Stimulated activated CD4-positive, alpha-beta T cell treated with anti-CD3 and anti-CD28 coated beads, TNF-alpha, amount 100 ng/mL, for 24 hours (primary cell): Measurements from ENCODE around the gene FGF8.

Experiments used
- DNase-seq, 3 experiments: peaks; one replicate each; pipeline ENCODE4 v3.0.0-alpha.2; 2020; ENCODE audit warnings: low read depth in 3 of 3

The FGF8 gene

DNA sequence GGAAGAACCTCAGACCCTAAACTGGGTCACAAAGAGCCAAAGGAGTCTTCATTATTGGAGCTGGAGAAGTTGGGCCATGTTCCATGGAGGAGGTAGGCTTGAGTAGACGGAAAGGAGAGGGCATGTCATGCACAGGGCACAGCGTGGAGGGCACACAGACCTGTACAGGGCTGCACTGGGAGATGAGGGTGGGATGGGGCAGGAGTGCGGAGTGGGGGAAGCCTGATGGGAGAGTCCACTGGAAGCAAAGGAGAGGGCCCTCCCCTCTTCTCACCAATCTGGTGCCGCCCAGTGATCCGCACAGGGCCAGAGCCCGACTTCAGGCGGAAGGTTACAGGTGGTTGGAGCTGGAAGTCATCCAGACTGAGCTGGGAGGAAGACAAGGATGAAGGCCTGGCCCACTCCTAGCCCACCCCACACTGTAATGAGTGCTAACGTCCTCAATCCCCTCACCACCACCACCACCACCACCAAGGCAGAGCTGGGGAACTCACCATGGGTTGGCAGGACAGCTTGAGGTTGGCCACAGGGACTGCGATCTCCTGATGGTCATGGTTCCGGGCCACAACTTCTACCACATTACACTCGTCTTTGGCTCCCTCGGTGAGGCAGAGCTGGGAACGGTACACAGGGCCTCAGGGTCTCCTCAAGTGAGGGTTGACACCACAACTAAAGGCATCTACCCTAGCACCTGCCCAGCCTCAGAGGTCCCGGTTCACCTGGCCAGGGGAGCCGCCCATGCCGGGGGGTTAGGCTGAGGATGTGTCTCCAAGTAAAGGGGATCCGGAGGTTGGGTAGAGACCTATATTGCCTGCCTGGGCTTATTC, 6.3 kb upstream of the FGF8 start:
- no peak for DNase-seq

DNA sequence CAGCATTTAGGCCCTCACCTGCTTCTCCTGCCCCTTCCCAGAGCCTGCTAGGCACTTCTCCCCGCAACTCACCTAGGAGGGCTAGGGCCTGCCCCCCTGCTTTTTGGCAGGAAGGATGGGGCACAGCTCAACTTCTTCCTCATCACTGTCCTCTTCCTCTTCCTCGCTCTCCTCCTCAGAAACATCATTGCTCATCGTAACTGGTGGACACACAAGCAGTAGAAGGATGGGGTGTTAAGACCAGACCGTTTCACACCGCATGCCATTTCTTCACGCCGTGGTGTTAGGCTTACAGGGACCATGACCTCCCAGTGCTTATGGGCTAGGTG, 5.7 kb upstream of the FGF8 start:
- DNase-seq: no peak

DNA sequence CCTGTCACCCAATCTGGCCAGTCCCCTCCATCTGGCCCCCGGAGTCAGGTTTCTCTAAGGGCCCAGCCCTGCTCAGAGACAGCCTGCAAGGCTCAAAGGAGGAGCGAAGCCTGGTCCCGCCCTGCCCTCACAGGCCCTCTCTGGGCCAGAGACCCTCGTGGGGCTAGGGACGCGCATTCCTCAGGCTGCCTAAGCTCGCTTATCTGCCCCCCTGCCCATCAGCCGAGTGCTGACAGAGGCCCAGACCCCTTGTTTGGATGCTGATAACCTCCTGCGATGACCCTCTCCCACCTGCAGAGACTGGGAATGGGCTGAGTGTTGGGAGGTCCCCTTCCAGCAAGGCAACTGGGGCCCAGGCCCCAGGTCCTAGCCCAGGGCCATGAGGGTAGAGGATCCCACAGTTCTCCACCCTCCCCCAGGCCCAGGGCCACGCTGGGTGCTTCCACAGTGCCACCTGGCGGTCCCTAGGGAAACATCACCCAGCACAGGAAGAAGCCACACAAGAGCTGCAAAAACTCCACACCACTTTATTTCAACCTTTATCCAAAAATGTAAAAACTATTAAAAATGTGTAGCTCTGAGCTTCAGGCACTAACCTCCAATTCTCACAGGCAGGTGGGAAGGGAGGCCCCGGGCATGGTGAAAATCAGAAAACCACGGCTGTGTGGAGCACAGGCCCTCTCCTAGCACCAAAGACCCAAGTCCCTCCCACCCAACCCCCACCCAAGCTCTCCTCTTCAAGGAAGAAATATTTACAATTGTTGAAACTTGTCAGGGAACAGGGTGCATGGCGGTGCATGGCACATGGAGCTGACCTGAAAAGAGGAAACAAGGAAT, 5.1 kb upstream of the FGF8 start:
- peak; percentile 48 to 69 (median 49) for DNase-seq

DNA sequence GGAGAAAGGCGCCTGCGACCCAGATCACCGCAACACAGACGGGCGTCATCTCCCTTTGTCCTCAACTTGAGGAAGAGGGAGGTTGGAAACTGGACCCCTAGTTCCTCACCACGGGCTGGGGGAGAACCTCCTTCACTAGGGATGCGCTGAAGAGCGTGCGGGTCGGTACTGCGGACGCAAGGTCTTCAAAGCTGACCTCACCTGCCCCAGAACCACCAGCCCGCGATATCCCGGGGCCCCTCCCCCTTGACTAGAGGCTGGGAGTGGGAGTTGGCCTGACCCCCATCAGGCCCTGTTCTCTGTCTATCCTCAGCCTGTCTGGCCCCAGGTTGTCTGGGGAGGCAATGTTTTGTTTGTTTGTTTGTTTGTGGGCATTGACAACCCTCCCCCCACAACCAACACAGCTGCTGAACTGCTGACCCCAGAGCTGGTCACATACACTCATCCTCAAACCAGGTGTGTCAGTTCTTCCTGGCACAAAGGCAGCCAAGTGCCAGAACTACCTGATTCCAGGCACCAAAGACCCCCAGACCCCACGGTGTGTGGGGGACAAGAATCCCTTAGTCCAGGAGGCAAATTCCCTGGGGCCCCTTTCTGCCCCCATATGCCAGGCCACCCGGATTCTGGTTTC, 4.4 kb upstream of the FGF8 start:
- no peak for DNase-seq

DNA sequence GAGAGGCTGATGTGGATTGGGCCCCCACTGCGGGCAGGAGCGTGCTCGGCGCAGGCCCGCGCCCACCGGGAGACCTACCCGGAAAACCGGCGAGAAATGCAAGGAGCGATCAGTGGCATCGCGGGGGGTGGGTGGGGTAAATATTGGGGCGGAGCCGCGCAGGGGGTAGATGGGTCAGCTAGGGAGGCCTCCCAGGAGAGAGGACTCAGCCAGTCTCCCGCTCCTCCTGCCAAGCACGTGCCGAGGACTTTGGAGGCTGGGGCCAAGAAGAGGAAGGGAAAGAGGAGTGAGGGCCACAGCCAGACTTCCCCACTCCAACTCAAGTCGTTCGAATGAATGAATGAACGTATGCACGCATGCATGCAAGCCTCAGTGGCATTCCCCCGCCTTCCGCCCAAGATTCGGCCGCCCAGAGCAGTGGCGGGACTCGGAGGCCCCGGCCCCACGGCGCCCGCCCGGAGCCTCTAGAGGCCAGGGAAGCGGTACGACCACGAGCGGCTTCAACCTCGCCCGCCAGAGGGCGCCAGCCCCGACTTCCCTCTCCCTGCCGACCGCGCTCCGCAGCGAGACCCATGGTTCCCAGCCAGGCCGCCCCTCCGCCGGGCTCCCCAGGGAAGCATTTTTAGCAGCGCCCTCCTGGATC, 3.8 kb upstream of the FGF8 start:
- DNase-seq: peak; percentile 58 to 87 (median 74)

DNA sequence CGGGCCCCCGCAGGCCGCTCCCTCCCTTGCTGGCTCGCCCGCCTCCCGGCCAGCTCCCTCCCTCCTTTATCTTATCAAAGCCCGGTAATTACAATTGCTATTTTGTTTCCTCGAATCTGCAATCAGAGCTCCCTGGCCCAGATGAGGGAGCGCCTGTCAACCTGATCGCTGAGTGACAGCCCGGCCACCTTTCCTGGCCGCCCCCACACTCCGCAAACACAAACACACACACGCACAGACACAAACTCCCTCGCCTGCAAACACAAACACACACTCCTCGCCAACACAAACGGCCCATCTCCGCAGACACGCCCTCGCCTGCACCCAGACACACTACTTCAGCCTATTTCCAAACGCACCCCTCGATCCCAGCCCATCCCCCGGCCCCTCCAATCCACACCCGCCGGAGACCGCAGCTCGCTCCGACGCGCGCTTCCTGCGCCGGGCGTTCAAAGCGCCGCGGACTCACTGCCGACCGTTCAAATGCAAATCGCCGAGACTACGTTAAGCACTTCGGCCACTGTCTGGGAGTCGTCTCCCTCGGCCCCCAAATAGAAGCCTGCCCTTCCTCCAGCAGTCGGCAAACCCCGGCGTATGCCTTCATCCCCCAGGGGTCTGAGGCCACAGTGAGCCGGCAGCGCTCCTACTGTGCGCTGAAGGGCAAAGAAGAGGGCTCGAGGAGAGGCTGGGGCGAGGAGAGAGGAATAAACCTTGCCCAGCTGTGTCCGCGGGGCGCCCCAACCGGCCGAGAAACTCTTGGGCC, 3.0 kb upstream of the FGF8 start:
- DNase-seq: no peak

DNA sequence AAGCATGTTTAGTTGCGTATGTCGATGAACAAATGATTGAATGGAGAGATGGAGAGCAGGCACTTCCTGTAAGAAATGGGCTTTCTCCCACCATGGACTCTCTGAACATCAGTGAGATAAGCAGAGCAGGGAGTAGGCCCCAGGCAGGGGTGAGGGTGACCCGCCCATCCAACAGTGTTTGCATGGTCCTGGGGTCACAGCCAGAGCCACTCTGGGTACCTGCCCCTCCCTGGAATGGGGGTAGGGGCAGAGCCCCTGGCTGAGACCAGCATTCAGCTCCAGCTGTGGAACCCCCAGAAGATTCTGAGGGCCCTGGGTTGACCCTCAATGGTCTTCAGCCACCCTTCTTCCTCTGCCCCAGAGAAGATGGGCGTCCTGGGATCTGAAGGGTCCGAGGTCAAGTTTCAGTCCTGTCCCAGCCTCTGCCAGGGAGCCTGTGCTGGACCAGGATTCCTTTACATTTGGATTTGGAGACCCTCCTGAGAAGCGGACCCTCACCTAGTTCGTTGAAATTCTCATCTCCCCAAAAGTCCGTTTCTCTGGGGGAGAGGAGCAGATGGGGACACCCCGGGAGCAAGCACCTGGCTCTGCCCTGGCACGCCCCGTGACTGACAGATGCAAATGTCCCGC, 2.4 kb upstream of the FGF8 start:
- DNase-seq: no peak

DNA sequence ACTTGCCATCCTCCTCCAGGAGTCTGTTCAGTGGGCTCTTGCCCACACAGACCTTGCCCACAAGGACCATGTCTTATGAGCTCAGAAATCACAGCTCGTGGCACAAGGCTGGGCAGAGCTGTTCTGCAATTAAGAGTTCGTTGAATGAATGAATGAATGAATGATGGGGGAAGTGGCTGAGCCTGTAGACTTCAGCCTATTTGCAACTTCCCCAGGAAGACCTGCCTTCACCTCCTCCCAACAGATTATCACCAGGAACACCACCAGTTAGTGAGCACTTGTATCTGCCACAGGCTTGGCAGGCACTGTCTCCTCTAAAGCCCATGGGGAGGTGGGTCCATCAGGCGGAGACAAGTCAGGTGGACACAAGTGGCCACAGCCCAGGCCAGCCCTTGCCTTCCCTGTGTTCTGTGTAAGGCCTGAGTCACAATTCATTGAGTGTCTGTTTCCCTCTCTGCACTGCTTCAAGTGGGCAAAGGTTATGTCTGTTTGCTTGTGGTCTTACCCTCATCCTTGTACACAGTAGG, 1.8 kb upstream of the FGF8 start:
- no peak for DNase-seq

DNA sequence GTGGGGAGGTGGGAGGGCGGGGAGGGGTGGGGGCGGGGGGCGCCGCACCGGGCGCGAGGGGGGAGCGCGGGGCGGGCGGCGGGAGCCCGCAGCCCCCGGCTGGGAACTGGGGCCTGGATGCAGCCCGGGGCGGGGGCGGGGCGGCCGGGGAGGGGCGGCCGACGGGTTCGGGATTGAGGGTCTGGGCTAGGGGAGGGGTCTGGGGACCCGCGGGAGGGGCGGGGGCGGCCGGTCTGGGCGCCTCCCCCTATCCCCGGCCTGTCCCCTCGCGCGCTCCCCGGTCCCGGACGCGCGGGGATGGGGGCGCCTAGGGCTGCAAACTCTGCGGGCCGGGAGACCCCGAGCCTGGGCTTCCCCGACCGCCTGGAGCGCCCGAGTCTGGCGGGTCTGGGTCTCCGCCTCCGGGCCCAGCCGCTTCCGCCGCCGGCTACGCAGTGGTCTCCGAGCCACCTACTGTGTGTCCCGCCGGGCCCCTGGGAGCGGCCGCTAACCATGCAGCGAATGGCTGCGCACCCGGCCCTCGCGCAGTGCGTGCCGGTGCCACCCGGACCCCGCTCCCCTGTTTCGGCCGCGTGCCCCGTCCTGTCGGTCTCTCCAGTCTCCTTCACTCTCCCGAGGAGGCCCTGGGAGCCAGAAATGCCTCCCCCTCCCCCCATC, 375 bp upstream of the FGF8 start:
- DNase-seq: no peak

DNA sequence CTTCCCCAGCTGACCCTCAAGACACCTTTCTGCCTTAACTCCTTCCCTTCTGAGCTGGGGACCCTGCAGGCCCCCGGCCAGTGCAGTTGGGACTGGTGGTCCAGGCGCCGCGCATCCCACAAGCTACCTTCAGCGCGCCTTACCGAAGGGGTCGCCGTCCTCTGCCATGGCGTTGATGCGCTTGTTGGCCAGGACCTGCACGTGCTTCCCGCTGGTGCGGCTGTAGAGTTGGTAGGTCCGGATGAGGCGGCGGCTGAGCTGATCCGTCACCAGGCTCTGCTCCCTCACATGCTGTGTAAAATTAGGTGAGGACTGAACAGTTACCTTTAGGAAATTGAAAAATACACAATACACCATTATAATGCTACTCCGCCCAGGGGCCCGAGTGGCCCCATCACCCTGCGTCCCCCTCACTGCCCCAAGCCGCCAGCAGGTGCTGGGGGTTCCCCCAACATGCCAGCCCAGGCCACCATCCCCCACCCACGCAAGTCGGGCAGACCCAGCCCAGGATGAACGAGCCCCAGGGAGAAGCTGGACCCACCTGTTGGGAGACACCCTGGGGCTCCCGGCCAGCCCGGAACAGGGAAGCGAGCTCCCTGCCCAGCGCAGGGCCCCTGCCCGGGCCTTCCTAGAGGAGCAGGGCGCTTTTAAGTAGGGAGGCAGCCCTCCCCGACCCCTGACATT, 1.2 kb downstream of the FGF8 start:
- no peak for DNase-seq

DNA sequence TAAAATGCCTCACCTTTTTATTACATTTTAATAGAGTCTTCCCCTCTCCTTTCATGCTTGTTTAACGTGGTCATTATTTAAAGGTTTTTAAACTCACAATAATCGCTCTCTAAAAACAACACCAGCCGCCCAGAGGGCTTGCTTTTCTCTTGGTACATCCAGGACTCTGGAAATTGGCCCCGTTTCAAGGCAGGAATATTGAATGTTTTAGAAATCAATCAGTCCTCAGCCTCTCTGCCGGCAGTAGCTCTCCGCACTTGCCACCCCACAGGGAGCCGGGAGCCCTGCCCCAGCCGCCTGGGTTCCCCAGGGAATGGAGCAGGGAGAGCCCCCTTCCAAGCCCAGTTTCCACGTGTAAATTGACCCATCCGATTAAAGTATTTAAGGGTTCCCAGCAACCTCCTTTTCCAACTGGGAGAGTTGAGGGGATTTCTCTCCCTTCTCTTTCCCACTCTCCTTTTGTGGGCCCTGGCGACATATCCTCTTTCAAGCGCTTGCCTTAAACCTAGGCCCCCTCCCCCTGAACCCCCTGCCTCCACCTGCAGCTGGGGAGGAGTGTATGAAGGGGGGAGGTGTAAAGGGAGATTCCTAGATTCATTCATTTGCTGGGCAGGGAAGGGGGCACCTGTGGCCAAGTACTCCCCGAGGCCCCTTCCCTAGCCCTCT, 1.9 kb downstream of the FGF8 start:
- DNase-seq: no peak

DNA sequence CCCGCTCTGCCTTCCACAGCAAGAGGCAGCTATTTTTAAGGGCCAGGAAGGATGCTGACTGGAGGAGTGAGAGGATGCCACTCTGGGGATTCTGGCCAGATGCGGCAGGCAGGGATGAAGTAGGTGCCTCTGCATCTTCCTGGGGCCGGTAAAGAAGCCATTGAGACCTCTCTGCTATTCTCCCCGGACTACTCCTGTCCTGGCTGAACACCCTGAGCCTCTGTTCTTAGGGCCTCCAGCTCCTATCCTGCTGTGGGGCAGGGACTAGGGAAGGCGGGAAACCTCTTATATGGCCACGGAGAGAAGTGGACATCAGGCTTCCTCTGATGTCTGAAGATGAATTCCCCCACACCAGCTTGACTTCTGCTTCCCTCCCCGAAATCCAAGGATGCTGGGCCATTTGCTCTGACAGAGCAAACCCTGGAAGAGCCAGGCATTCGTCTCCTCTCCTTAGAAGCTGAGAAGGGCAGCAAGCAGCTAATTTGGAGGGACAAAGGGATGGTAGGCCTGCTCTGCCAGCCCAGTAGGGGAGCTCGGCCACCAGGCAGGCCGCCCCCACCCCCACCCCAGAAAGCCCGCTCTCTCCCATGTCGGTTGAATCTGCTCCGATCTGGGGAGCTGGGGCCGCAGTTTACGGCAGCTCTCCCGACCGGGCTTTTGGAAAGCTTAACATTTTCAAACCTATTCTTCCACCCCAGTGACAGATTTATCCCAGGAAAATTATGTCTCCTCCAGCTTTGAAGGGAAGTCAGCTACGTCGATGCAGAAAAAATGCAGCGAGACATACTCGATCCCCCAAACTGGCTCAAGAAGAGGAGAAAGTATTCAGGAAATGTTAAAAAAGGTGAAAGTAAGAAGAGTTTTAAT, 2.8 kb downstream of the FGF8 start:
- DNase-seq: no peak

DNA sequence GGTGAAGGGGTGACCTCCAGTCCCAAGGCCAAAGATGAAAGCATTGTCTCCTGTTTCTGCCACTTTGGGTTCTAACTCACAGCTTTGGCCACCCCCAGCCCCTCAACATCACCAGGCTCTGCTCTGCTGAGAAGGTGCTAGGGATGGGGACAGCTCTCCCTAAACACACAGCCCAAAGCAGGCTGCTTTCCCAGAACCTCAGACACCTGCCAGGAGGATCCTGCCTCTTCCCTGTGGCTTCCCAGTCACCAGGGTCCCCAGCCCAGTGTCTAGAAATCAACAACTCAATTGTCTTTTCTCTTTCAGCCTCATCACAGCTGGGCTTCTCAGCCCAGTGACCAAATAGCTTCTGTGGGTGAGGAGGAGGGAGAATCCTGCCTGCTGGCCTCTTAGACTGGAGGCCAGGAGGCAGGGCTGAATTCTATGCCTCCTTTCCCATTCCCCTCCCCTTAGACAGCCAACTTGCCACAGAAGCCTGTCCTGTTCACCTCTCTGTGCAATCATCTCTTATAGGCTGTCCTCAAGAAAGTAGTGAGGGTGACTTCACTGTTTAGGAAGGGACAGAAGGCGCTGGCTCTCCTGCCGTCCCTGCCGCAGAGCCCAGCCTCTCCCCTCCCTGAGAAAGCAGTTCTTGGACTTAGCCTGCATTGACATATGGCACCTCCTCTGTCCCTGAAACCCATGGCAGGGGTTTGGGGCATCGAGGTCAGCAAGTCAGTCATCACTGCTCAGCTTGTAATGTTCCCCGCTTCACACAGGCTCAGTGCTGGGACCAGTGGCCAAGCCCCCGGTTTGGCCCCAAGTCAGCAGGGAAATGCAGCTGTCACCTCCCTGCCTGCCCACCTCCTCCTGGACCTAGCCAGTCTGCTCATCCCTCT, 3.7 kb downstream of the FGF8 start:
- no peak for DNase-seq

DNA sequence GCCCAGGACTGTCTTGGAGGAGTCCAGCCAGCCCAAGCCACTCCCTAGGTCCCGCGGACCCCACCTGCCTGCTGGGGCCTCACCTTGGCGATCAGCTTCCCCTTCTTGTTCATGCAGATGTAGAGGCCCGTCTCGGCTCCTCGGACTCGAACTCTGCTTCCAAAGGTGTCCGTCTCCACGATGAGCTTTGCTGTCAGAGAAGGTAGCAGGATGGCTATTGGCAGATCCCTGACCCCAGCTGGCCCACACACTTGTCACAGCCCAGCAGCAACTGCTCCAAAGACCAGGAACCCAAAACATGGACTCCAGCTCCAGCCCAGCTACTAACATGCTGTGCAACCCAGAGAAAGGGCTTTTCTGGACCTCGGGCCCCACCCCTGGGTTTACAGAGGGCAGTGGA, 4.5 kb downstream of the FGF8 start:
- no peak for DNase-seq

DNA sequence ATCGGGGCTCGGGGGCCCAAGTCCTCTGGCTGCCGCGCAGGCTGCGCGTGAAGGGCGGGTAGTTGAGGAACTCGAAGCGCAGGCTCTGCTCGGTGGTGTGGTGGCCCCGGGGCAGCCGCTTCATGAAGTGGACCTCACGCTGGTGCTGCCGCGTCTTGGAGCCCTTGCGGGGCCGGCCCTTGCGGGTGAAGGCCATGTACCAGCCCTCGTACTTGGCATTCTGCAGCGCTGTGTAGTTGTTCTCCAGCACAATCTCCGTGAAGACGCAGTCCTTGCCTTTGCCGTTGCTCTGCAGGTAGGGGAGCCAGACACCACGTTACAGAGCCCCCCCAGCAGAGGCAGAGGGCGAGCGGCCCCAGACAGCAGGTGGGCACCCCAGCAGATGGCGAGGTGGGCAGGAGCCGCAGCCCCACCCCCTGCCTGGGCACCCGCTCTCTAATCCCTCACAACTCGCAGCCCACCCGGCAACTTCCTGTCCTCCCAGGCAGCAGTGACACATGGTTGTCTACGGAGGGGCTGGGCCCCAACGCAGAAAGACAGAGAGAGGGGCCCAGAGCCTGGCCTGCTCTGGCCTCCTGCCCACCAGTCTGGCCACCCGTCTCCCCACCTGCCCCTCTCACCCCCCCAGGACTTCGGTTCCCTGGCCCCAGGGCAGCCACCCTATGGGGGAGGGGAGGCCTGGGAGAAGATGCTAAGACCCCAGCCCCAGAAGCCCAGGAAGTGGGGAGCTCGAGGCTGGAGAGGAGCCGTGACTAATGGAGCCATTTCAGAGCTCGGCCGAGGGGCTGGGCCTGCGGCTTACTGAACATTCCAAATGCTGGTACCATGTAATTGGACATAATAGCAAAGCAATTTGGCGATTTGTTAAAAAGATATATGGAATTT, 5.3 kb downstream of the FGF8 start:
- DNase-seq: no peak

DNA sequence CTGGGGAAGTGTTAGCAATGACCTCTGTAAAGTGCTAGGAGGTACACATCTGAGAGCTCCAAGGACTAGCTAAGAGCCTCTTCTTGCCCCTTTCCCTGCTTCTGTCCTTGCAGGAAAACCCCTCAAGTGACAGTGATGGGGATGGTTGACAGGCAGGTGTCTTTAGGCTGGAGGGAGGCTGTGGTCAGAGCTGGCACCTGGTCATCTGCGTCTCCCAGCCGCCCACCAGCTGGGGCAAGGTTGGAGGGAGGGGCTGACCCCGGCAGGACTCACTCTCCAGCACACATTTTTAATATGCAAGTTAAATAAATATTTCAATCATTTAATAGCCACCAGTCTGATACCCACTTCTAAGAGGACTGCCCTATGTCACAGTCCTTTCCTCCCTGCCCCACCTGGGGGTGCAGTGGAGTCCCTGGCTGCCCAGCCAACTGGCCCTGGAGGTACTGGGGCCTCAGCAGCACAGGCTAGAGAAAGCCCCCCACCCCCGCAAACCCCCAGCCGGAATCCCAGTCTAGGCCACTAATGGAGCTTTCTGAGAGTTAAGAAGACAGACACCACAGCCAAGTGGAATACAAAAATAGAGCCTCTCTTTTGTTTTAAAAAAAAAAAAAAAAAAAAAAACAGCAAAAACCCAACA, 6.3 kb downstream of the FGF8 start:
- DNase-seq: no peak
